ENCODE results near the gene CD44.

Gene CD44

DNA sequence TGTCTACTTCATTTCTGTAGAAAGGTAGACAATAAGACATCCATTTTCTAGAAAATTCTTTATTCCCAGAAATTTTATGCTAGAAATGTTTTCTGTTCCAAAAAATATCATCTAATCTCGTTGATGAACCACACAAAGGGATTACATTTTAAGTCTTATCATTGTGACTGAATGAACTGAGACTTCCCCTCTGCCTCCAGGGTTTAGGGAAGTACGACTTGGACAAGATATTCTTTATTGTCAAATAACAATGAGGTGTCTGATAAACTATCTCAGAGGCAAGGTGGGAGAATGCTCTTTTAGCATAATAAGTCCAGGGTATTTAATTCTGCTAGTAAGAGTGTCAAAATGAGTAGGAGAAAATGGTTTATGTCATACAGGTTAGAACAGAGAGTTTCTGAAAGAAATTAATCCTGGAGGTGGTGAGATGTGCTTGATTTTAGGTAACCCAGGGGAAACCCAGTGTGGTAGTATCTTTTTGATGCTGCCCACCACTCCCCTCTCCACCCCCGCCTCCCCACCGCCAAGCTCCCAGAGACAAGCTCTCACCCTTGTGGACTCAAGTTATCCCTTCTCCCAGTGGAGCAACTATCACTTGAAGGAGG is 100.6 kb downstream of the CD44 start:
- Histone ChIP-seq H3K4me1 (ENCODE audit: control insufficient read depth, insufficient read depth, low read length, poor library complexity, severe bottlenecking) (peaks cover 44% of the 10 kb centered on the region), H3K27ac (ENCODE audit: insufficient read depth, low read length, poor library complexity, severe bottlenecking) (no peak overlapping the region), H3K9me3 (ENCODE audit: control insufficient read depth, low read length) (no peaks in the 10 kb centered on the region), H3K36me3 (ENCODE audit: control insufficient read depth, insufficient read depth, low read length) (no peaks in the 10 kb centered on the region), H3K27me3 (replicated peaks; ENCODE audit: control insufficient read depth, insufficient read depth, low read length, poor library complexity, severe bottlenecking) (no peaks in the 10 kb centered on the region), H3K4me3 (ENCODE audit: insufficient read depth, low read depth, low read length, poor library complexity, severe bottlenecking) (no peak overlapping the region)
- no peak for DNase-seq

- Histone ChIP-seq H3K36me3 (ENCODE audit: control insufficient read depth, insufficient read depth, low read length) (no peaks in the 10 kb centered on the region), H3K4me1 (ENCODE audit: control insufficient read depth, insufficient read depth, low read length, poor library complexity, severe bottlenecking) (peaks cover 44% of the 10 kb centered on the region), H3K4me3 (ENCODE audit: insufficient read depth, low read depth, low read length, poor library complexity, severe bottlenecking) (no peak overlapping the region), H3K27ac (ENCODE audit: insufficient read depth, low read length, poor library complexity, severe bottlenecking) (no peak overlapping the region), H3K9me3 (ENCODE audit: control insufficient read depth, low read length) (no peaks in the 10 kb centered on the region), H3K27me3 (replicated peaks; ENCODE audit: control insufficient read depth, insufficient read depth, low read length, poor library complexity, severe bottlenecking) (no peaks in the 10 kb centered on the region)
- DNase-seq: no peak
These were observed 102.1 kb downstream of the CD44 start for GRCh38 chr11:35241083-35241482.

DNA sequence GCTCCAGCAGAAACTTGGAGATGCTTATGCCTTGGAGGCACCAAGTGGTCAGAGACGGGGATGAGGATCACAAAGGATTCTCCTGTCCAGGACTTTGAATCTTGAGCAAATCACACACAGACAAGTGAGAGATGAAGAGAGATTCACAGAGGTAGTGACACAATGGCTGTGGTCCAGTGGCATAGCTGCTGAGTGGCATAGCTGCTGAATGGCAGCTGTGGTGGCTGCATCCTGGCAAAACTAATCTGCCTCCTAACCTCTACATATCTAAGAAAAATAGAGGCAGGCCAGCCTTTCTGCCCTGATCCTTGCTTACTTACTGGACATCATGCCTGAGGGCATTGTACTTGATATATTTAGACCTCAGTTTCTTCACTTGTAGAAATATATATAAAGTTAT is 102.6 kb downstream of the CD44 start:
- Histone ChIP-seq H3K4me1 (ENCODE audit: control insufficient read depth, insufficient read depth, low read length, poor library complexity, severe bottlenecking) (peaks cover 44% of the 10 kb centered on the region), H3K27me3 (replicated peaks; ENCODE audit: control insufficient read depth, insufficient read depth, low read length, poor library complexity, severe bottlenecking) (no peaks in the 10 kb centered on the region), H3K9me3 (ENCODE audit: control insufficient read depth, low read length) (no peaks in the 10 kb centered on the region), H3K4me3 (ENCODE audit: insufficient read depth, low read depth, low read length, poor library complexity, severe bottlenecking) (no peak overlapping the region), H3K36me3 (ENCODE audit: control insufficient read depth, insufficient read depth, low read length) (no peaks in the 10 kb centered on the region), H3K27ac (ENCODE audit: insufficient read depth, low read length, poor library complexity, severe bottlenecking) (no peak overlapping the region)
- DNase-seq: no peak

DNA sequence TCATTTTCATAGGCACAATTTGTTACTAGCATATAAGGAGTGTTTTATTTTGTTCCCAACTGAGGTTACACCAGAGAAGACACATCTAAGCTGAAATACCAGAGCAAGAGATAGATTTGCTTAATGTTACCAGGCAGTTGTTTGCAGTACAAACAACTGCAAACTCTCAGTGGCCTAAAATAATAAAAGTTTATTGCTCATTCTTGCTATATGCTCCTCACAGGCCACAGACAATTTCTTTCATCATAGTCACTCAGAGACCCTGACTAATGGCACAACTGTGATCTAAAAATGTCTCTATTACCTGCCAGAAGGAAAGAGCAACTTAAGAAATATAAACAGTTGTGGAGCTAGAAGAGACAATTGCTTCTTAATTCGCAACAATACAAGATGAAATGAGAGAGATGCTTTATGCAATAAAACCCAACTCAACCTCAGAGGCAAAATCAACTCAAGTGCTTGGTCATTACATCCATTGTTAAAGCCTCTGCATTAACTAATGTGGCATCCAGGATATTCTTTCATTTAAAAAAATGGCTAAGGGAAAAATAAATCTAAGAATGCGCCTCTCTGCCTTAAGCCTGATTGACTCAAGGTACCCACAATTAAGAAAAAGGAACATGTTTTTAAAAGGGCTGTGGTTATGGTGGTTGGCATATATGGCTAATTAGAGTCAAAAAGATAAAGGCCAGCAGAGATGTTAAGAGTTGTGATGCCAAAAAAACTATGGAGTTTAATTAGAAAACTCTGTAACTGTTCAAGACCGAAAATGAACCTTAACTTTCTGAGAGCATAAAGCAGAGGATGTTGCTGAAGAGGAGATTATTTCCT is 103.7 kb downstream of the CD44 start:
- no peak for DNase-seq
- peaks cover 39% of the 10 kb centered on the region for H3K4me1 ChIP-seq (ENCODE audit: control insufficient read depth, insufficient read depth, low read length, poor library complexity, severe bottlenecking)

GRCh38 chr11:35243774-35244173 is 104.8 kb downstream of the CD44 start:
- no peak for DNase-seq
- Histone ChIP-seq H3K4me1 (ENCODE audit: control insufficient read depth, insufficient read depth, low read length, poor library complexity, severe bottlenecking) (peaks cover 39% of the 10 kb centered on the region), H3K4me3 (ENCODE audit: insufficient read depth, low read depth, low read length, poor library complexity, severe bottlenecking) (no peak overlapping the region), H3K27ac (ENCODE audit: insufficient read depth, low read length, poor library complexity, severe bottlenecking) (no peak overlapping the region), H3K27me3 (replicated peaks; ENCODE audit: control insufficient read depth, insufficient read depth, low read length, poor library complexity, severe bottlenecking) (no peaks in the 10 kb centered on the region), H3K36me3 (ENCODE audit: control insufficient read depth, insufficient read depth, low read length) (no peaks in the 10 kb centered on the region), H3K9me3 (ENCODE audit: control insufficient read depth, low read length) (peaks cover 5% of the 10 kb centered on the region)

More for the DNA sequence above, 103.7 kb downstream of the CD44 start:
- Histone ChIP-seq H3K4me3 (ENCODE audit: insufficient read depth, low read depth, low read length, poor library complexity, severe bottlenecking) (no peak overlapping the region), H3K9me3 (ENCODE audit: control insufficient read depth, low read length) (no peaks in the 10 kb centered on the region), H3K36me3 (ENCODE audit: control insufficient read depth, insufficient read depth, low read length) (no peaks in the 10 kb centered on the region), H3K27me3 (replicated peaks; ENCODE audit: control insufficient read depth, insufficient read depth, low read length, poor library complexity, severe bottlenecking) (no peaks in the 10 kb centered on the region), H3K27ac (ENCODE audit: insufficient read depth, low read length, poor library complexity, severe bottlenecking) (no peak overlapping the region)

DNA sequence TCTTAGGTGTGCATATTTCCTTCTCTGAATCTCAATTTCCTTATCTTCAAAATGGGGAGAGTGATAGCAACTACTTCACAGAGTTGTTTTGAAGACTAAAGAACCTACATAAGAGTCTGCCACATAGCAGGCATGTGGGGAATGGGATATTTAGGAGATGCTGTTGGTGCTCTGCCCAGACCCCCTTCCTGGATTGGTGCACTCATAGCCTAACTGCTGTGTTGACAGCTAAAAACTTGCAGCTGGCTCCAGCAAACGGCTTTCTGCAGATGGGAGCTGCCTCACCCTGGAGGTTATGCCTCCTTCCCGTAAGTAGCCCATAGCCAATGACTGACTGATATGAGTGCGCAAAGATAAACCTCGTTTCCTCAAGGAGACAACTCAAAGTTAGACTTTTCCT is 106.1 kb downstream of the CD44 start:
- peaks cover 5% of the 10 kb centered on the region for H3K9me3 ChIP-seq (ENCODE audit: control insufficient read depth, low read length)
- DNase-seq: no peak
- peaks cover 39% of the 10 kb centered on the region for H3K4me1 ChIP-seq (ENCODE audit: control insufficient read depth, insufficient read depth, low read length, poor library complexity, severe bottlenecking)
- H3K36me3 ChIP-seq (ENCODE audit: control insufficient read depth, insufficient read depth, low read length): no peaks in the 10 kb centered on the region
- H3K27ac ChIP-seq (ENCODE audit: insufficient read depth, low read length, poor library complexity, severe bottlenecking): no peak overlapping the region
- H3K4me3 ChIP-seq (ENCODE audit: insufficient read depth, low read depth, low read length, poor library complexity, severe bottlenecking): no peak overlapping the region
- H3K27me3 ChIP-seq (replicated peaks; ENCODE audit: control insufficient read depth, insufficient read depth, low read length, poor library complexity, severe bottlenecking): no peaks in the 10 kb centered on the region

DNA sequence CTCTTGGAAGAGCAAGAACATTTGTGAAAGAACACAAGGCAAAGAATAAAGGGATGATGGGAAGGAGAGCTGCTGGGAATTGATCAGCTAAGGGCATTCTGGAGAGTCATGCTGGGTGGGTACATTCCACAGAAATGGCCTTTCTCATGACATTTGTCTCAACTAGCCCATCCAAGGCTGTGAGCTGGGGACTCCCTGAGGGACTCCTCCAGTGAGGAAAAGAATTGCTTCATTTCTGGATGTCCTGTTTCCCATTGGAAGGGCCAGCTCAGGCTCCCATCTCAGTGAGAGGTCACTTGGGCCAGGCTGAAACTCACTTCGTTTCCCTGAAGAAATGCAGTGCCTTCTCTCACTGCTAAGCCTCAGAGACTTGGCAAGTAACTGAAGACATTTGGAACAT is 106.8 kb downstream of the CD44 start:
- Histone ChIP-seq H3K4me1 (ENCODE audit: control insufficient read depth, insufficient read depth, low read length, poor library complexity, severe bottlenecking) (peaks cover 39% of the 10 kb centered on the region), H3K27me3 (replicated peaks; ENCODE audit: control insufficient read depth, insufficient read depth, low read length, poor library complexity, severe bottlenecking) (no peaks in the 10 kb centered on the region), H3K4me3 (ENCODE audit: insufficient read depth, low read depth, low read length, poor library complexity, severe bottlenecking) (no peak overlapping the region), H3K27ac (ENCODE audit: insufficient read depth, low read length, poor library complexity, severe bottlenecking) (no peak overlapping the region), H3K36me3 (ENCODE audit: control insufficient read depth, insufficient read depth, low read length) (no peaks in the 10 kb centered on the region), H3K9me3 (ENCODE audit: control insufficient read depth, low read length) (peaks cover 5% of the 10 kb centered on the region)
- no peak for DNase-seq

GRCh38 chr11:35246745-35247144 is 107.8 kb downstream of the CD44 start:
- peaks cover 5% of the 10 kb centered on the region for H3K9me3 ChIP-seq (ENCODE audit: control insufficient read depth, low read length)
- no peaks in the 10 kb centered on the region for H3K27me3 ChIP-seq (replicated peaks; ENCODE audit: control insufficient read depth, insufficient read depth, low read length, poor library complexity, severe bottlenecking)
- peaks cover 39% of the 10 kb centered on the region for H3K4me1 ChIP-seq (ENCODE audit: control insufficient read depth, insufficient read depth, low read length, poor library complexity, severe bottlenecking)
- peak overlapping the region; percentile 57 for H3K27ac ChIP-seq (ENCODE audit: insufficient read depth, low read length, poor library complexity, severe bottlenecking)
- DNase-seq: no peak
- no peak overlapping the region for H3K4me3 ChIP-seq (ENCODE audit: insufficient read depth, low read depth, low read length, poor library complexity, severe bottlenecking)
- no peaks in the 10 kb centered on the region for H3K36me3 ChIP-seq (ENCODE audit: control insufficient read depth, insufficient read depth, low read length)

GRCh38 chr11:35247428-35247827 is 108.5 kb downstream of the CD44 start:
- peaks cover 5% of the 10 kb centered on the region for H3K9me3 ChIP-seq (ENCODE audit: control insufficient read depth, low read length)
- H3K27ac ChIP-seq (ENCODE audit: insufficient read depth, low read length, poor library complexity, severe bottlenecking): peak overlapping the region; percentile 57
- H3K27me3 ChIP-seq (replicated peaks; ENCODE audit: control insufficient read depth, insufficient read depth, low read length, poor library complexity, severe bottlenecking): no peaks in the 10 kb centered on the region
- H3K4me1 ChIP-seq (ENCODE audit: control insufficient read depth, insufficient read depth, low read length, poor library complexity, severe bottlenecking): peaks cover 38% of the 10 kb centered on the region
- H3K36me3 ChIP-seq (ENCODE audit: control insufficient read depth, insufficient read depth, low read length): no peaks in the 10 kb centered on the region
- DNase-seq: peak; percentile 66 to 73 (median 66)
- H3K4me3 ChIP-seq (ENCODE audit: insufficient read depth, low read depth, low read length, poor library complexity, severe bottlenecking): no peak overlapping the region

DNA sequence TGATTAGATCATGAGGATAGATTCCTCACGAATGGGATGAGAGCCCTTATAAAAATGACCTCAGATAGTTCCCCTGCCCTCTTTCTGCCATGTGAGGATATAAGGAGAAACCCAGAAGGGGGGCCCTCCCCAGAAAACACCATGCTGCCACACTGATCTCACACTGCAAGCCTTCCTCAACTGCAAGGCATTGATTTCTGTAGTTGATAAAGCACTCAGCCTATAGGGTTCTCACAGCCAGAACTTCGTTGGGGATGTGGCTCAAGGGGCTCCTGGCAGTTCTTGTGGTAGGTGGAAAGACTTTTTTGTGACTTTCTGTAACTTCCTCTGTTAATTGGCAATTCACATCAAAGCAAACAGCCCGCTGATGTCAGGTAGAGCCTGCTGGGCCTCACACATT is 108.9 kb downstream of the CD44 start:
- peaks cover 33% of the 10 kb centered on the region for H3K4me1 ChIP-seq (ENCODE audit: control insufficient read depth, insufficient read depth, low read length, poor library complexity, severe bottlenecking)
- peak overlapping the region; percentile 57 for H3K27ac ChIP-seq (ENCODE audit: insufficient read depth, low read length, poor library complexity, severe bottlenecking)

More for the DNA sequence above, 108.9 kb downstream of the CD44 start:
- peak; percentile 4 to 20 (median 8) for DNase-seq
- Histone ChIP-seq H3K27me3 (replicated peaks; ENCODE audit: control insufficient read depth, insufficient read depth, low read length, poor library complexity, severe bottlenecking) (no peaks in the 10 kb centered on the region), H3K9me3 (ENCODE audit: control insufficient read depth, low read length) (peaks cover 5% of the 10 kb centered on the region), H3K4me3 (ENCODE audit: insufficient read depth, low read depth, low read length, poor library complexity, severe bottlenecking) (no peak overlapping the region), H3K36me3 (ENCODE audit: control insufficient read depth, insufficient read depth, low read length) (no peaks in the 10 kb centered on the region)
